SH-SY5Y (cell line): ENCODE results near the gene GPR156.

ENCODE experiments used
- GATA2 ChIP-seq: IDR thresholded peaks from 2 replicates; pipeline ENCODE4 v1.6.1; 2011; ENCODE audit warnings: mild to moderate bottlenecking, low read depth, low read length
- GATA3 ChIP-seq: IDR thresholded peaks from 2 replicates; pipeline ENCODE4 v1.6.1; 2011; ENCODE audit warnings: low read depth, mild to moderate bottlenecking, low read length, moderate library complexity

DNA sequence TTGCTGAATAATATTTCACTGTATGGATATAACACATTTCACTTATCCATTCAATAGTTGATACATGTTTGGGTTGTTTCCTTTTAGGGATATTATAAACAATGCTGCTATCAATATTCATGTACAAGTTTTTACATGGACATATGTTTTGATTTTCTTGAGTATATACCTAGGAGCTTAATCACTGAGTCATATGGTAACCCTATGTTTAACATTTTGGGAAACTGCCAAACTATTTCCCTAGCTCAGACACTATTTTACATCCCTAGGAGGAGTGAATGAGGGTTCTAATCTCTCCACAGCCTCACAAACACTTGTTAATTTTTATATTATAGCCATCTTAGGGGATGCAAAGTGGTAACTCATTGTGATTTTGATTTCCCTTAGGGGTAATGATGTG lies 66.0 kb downstream of the GPR156 start:
- no peak for TF ChIP-seq GATA2
- no peak for TF ChIP-seq GATA3
